Eye (tissue), 1 donor: ENCODE measurements around the gene NMNAT2.
"Not testable (repeated sequence)": the region's sequence is repeated elsewhere in the genome, so short reads cannot be mapped to it uniquely, and the experiment has no call there.

Experiments used
- DNase-seq: peaks from one replicate; pipeline ENCODE4 v3.0.0-alpha.2; 2015

Gene NMNAT2

DNA sequence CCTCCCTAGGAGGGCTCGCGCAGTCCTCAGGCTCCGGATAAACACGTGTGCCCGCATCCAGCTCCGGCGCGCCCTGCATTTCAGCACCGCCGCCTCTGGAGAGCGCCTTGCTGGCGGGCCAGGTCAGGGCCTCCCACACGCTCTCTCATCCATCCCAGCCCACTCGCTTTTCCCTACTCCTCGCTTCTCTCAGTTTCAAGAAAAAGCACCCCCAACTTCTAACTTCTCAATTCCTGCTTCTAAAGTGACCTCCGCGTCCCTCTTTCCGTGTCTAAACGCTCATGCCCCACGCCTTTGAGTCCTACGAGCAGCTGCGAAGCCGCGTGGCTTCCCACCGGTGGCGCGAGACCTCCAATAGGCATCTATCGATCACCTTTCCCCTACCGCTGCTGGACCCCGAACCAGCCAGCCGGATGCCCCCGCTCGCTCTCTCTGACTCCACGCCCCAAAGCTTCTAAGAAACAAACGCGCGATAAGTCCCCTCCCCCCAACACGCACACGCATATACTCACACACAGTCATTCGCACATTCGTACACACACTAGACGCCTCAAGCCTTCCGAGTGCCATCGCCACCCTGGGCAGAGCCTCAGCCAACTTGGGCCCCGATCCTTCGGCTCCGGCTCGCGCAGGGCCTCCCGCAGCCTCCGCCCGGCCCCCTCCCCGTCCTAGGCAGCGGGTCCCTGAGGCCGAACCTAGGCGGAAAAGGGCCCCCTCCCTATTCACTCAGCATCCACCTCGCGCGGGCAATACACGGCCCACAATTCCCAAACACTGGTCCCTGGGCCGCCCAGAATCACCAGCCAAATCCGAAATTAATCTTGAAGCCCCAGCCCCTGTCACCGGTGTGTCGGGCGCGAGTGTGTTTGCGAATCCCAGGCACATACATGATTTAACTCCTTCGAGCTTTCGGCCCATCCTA lies 1.1 kb downstream of the NMNAT2 start:
- peak; percentile 91 for DNase-seq

DNA sequence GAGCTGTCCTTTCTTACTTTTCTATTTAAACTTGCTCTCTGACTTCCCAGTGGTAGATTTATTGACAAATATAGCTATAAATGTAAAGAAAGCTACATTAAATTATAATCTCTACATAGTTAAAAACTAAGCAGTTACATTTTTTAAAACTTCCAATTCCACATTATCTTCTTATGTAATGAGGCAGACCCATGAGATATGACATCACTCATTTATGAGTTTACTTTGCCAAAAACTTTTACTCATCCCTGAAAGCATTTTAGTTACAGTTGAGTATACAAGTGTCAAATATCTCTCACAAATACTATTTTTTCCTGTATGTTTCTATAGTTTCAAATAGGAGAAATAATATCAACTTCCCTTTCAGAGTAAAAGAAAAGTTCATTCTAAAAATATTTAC lies 3.8 kb downstream of the NMNAT2 start:
- DNase-seq: no peak

DNA sequence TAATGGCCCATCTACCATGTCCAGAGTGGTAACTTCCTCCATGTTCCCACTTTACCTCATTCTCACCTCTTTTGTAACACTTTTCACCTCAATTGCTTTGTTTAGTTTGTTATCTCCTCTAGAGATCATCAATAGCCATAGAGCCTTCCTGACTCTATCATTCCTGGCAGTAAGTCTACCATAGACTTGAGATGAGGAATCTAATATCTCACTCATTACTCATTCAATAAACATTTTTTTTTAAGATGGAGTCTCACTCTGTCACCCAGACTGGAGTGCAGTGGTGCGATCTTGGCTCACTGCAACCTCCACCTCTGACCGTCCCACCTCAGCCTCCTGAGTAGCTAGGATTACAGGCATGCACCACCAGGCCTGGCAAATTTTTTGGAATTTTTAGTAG lies 7.1 kb downstream of the NMNAT2 start:
- no peak for DNase-seq

DNA sequence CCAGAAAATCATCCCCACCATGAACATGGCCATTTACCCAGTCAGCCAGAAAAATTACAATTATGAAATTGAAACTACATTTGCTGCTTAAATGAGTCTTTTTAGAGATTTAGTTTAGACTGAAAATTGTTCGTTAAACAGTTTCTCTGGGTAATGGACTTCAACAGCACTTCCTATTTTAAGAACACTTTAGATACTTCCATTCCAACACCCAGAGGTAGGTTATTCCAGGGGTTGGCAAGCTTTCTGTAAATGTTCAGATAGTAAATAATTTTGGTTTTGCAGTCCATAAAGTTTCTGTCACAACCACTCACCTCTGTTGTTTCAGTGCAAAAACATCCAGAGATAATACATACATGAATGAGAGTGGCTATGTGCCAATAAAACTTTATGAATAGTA lies 10.2 kb downstream of the NMNAT2 start:
- no peak for DNase-seq

DNA sequence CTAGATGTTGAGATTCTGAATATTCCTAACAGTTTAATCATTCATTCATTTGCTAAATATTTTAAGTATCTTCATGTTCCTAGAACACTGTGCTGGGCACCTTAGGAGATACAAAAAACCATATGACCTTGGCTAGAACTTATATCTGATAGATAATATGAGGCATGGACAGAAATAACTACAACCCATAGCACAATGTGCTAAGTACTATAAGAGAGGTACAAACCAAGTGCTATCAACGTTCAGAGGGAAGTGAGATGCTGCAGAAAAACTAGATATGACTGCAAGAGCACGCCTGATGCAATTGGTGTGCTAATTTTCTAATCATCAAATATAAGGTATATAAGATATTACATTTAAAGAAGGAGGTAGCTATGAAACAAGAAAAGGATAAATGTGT lies 10.7 kb downstream of the NMNAT2 start:
- no peak for DNase-seq

DNA sequence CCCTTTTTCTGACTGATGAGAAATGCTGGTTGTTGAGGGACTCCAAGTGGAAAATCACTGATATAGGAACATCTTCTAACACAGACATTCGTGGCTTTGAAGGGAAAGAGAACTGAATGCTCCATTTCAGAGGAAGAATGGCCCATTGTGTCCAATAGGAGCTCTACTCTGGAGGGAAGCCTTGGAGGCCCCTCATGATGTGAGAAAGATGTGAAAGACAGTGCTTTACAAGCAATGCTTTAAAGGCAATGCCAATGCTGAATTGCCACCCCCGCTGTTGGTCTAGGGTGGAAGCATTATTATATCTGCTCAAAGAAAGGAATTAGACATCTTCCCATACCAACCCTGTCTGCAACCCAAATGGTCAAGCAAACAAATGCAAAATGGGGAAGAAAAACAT lies 13.7 kb downstream of the NMNAT2 start:
- no peak for DNase-seq

DNA sequence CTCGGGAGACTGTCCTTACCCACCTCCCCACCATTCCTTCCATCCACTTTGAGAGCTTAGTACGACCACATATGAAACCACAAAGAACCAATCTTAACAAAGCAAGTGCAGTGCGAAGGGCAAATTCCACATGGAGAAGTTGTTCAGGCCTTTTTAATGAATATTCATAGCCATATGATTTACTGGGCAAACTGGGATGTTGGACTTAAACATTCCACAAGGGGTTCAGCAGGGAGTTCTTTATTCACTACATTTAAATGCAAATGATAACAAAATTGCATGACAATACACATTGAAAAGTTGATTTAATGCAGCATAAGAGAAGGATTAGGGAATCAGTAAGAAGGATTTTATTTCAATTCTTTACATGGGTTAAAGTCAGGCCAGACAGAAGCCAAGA lies 14.7 kb downstream of the NMNAT2 start:
- DNase-seq: no peak

DNA sequence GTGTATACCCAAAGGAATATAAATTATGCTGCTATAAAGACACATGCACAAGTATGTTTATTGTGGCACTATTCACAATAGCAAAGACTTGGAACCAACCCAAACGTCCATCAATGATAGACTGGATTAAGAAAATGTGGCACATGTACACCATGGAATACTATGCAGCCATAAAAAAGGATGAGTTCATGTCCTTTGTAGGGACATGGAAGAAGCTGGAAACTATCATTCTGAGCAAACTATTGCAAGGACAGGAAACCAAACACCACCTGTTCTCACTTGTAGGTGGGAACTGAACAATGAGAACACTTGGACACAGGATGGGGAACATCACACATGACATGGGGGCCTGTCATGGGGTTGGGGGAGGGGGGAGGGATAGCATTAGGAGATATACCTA lies 16.6 kb downstream of the NMNAT2 start:
- not testable (repeated sequence) for DNase-seq

DNA sequence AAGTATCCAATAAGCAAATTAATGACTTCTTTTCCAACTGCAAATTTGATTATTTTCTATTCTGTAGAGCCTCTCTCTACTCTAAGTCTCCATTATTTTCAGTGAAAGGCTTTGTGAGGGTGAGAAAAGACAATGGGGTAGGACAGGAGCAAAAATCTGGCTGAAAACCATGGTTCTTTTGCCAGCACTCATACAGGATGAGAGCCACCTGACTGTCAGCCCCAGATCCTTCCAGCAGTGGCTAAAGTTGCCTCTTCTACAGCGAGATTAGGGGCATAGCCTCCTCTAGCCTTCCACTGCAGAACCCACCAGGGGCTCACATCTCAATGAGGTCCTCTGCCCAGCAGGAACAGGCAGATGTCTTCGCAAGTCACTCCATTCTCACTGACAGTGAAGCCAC lies 23.7 kb downstream of the NMNAT2 start:
- DNase-seq: no peak

DNA sequence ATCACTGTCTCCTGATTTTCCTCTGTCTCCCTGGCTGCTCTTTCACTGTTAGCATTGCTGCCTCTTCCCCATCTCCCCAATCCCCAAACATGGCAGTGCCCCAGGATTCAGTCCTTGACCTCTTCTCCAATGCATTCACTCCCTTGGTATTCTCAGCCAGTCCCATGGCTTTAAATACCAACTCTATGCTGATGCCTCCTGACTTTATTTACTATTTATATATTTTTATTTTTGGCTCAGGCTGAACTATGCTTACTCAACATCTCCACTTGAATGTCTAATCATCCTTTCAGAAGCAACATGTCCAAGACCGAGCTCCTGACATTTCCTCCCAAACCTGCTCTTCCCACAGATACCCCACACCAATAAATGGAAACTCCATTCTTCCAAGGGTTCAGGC lies 26.3 kb downstream of the NMNAT2 start:
- DNase-seq: no peak

DNA sequence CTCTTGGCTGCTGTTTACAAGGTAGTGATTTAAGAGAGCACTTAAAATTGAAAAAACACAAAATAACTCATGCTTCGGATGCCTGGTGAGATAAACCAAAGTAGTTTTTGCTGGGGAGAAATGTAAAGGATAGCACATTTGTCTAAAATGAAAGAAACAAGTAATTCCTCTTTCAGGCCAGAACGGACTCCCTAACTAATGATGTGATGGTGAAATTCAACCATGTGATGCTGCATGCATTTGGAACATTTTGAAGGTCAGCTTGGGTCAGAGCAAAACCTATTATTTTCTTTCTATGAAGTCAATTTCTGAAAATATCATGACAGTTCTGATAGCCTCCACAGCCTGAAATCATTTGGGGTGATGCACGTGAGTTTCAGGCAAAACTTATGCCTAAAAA lies 27.6 kb downstream of the NMNAT2 start:
- no peak for DNase-seq

DNA sequence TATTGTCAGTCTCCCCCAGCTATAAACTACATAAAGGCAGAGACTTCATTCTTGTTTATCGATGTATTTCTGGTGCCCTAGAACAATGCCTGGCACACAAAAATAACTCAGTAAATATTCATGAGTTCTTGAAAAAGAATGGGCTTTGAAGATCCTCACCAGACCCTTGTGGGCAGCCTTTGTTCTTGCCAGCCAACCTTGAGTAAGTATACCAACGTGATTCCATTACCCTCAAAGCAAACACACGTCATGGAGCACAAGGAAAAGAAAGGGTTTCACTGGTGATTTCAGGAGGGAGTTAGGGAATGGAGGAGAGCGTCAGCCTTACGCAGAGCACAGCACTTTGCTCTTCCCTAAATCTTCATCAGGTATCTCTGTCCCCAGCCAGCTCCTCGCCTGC lies 29.4 kb downstream of the NMNAT2 start:
- DNase-seq: no peak

DNA sequence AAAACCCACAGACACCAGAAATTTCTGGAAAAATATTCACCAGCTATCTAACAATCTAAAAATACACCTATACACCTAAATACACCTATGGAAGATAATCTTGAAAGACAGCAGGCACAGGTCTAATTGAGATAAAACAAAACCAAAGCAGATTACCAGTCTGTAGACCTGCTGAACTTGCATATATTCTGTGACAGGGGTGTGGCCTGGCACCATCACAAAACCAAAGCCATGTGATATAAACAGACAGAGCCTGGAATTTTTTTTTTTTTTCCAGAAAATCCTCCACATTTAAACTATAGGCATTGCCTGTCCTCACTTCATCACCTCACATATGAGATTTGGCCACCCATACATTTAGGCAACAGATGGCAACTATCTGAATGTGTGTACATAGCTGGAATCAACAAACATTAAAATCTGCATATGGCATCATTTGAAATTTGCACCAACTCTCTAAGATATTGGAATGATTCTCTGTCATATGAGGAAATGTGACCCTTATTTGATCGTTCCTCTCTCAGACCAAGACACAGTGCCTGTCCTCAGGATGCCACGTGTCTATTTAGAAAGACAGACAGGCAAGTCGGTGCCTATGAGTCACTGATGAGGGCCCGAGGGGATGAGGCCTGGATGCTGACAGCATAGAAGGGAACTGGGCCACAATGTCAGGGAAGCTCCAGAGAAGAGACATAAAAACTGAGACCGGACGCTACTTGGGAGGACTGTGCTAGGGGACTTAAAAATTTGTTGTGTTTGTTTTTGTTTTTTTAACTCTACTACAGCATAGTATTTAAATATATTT lies 32.6 kb downstream of the NMNAT2 start:
- DNase-seq: no peak

DNA sequence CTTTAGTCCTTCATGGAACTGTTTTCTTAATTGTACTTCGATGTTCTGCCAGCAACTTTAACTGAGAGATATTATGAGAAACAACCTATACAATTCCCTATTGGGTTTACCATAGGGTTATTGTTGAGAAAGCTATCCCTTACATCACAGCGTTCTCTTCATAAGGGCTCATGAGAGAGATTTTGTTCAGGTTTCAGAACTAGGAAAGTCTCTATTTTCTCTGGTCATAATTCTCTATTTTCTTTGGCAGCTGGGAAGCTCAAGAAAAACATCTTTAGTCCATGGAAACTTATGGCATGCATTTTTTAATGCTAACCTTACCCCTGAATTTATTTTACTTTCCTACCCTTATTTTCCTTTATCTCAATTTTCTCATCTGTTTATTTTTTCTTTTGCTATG lies 38.2 kb downstream of the NMNAT2 start:
- peak; percentile 39 for DNase-seq

DNA sequence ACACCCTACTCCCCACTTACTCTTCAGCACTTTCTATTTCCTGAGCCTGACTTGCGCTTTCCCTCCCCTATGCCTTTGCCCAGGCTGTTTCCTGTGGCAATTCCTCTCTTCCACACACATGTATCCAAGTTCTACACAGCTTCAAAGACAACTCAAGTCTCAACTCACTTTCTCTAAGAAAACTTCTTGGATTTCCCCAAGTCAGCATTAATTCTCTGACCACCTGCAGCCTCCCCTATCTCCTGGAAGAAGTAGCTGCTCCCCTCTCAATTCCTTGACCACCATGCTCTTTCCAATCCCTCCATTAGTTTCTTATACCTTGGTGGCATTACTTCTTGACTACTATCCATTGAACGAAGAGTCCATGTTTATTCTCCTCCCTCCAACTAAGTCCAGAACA lies 42.8 kb downstream of the NMNAT2 start:
- DNase-seq: no peak

DNA sequence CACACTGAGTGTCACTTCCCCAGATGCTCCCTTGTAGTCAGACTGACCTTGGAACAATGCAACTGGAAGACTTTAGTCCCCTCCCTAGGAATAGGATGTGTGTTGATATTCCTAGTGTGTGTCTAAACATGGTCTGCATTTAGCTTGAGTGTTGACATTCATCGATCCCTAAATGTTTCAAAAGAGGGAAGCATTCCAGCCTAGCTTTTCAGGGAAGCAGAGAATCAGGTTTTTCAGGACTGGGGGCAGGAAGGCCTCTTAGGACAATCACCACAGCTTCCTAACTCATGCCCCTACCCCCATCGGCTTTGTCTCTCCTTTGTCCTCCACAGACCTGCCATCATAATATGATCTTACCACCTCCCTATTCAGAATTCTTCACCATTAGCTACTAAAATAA lies 43.4 kb downstream of the NMNAT2 start:
- DNase-seq: no peak

DNA sequence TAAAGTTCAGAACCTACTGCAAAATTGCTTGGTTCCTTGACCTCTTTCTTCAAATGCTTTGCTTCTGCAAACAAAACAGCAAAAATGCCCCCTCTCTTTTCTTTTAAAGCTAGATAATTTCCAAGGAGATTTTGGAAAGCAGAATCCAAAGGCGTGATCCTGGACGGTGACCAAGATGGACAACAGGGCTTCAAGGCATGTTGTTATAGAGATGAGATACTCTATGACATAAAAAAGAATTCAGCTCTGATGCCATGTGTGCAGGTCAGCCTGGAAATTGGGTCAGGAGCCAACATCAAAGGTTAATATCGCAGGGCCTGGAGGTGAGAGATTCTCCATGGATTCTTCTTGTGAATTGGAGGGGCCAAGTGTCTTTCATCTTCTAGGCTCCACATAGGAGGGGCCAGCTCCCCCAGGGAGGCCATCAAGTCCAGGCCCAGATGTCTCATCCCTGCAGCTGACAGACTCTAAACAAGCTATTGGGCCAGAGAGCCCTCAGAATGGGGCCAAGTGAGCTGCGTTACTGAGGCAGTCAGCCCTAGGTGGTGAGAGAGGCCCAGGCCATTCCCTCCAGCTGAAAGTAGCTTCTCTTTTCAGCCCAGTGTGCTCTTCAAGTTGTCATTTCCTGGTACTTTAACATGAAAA lies 45.5 kb downstream of the NMNAT2 start:
- DNase-seq: no peak

DNA sequence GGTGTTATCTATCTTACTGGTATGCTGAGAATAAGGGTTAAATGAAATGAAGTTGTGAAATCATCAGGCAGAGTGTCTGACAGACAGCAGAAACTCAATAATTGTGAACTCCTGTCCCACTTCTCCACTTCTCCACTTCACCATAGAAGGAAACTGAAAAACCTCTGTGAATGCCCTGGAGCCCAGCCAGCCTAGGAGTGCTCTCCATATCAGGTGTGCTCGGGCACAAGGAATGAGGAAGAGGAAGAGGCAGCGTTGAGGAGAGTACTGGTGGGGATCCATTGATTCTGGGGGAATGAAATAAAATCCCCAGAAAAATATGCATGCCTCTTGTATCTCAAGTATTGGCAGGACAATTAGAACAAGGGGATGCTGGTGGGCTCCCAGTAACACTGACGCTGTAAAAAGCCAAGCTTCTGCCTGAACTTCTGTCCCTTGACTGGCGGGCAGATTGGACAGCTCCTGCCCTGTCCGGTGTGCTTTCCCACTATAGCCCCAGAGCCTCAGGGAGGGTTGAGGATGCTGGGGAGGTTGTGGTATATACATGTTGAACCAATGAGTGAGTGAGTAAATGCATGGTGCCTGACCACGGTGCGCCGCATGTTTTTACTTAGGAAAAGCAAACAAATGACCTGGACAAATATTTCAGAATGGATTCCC lies 47.7 kb downstream of the NMNAT2 start:
- DNase-seq: no peak

DNA sequence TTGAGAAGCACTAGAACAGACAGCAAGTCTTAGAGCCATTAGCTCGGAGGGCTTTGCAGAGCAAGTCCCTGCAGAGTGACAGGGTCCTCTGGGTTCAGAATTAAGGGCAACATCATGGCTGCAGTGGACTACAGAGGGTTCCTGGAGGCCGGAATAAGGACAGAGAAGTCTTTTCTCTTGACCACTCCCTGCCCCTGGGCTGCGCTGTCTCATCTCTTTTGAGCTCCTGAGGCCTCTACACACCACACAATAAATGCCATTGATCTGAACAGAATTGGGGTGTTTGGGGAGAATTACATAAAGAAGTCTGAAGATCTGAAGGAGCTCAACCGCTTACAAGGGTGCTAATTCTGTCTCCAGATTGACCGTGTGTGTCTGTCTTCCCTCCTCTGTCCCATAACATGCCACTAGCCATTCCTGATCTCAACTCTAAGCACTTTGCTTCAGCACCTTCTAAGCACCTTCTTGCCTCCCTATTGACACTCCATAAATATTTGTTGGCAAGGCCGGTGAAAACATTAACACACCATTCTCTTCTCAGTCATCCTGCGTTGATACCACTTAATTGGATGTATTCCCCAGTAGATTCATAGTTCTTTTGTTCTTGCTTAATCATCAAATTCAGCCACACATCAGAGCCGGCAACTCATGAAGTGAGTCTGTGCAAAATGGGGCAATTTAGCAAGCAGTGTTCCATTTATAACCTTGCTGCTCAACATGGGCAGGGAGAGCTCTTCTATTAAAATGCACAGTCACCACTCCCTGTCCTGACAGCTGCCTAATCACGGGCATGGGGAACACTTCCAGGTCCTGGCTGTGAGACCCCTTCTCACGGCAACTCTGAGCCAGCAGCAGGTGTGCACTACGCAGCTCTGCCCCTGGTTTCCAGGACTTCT lies 49.7 kb downstream of the NMNAT2 start:
- DNase-seq: peak; percentile 55

DNA sequence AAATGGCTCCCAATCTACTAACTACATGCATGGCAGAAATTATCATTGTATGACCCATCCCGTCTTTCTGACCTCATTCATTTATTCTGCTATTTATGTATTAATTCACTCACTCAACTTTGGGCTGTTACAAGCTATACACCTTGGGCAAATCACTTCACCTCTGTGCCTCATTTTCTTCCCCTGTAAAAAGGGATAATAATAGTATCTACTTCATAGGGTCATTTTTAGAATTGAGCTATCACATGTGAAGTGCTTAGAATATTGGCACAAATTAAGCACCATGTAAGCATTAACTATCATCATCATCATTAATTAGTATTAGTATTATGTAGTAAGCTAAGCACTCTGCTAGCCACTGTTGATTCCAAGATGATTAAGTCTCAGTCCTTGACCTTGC lies 52.1 kb downstream of the NMNAT2 start:
- DNase-seq: no peak

DNA sequence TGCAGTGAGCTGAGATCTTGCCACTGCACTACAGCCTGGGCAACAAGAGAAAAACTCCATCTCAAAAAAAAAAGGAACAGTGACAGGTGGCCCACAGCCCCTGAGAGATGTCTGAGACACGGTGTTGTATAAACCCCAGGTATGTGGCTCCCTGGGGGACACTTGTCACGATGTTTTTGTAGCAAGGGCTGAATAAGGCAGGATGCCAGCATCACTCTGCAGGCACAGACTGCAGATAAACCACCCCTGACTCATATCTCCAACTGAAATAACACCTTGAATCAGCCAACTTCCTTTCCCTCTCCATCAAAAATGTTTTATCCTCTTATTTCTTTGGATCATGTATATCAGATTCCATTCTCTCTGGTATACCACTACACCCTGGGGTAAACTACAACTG lies 52.5 kb downstream of the NMNAT2 start:
- DNase-seq: no peak

DNA sequence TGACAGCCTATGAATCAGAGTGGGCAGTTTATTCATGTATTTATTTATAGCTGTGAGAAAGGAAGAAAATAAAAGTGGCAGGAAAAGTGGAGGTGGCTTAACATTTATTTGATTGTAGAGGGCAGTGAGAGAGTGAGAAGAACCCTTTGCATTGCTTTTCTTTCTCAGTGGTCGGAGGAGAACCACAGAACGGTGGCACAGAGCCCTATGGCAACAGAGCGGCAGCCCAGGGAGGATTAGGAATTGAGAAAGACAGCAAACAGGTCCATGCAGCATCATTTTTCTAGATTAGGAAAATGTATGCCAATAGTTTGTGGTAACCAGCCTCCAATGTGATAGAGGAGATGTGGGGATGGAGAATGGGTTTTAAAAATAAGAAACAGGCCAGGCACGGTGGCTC lies 53.1 kb downstream of the NMNAT2 start:
- DNase-seq: no peak
